NCI-H1105 (cell line): ENCODE measurements around the gene RASGRP2.

ENCODE experiments used
- DNase-seq: peaks from one replicate; lab custom pipeline; 2025; lab: John Stamatoyannopoulos, UW

Gene RASGRP2

GRCh38 chr11:64694821-64695365 is 49.0 kb downstream of the RASGRP2 start:
- peak; percentile 71 for DNase-seq

GRCh38 chr11:64694026-64694755 is 49.8 kb downstream of the RASGRP2 start:
- DNase-seq = no peak

- DNase-seq = no peak
These were observed 51.1 kb downstream of the RASGRP2 start for GRCh38 chr11:64692764-64693331.

GRCh38 chr11:64691543-64691942 is 52.4 kb downstream of the RASGRP2 start:
- no peak for DNase-seq

GRCh38 chr11:64690235-64690634 is 53.7 kb downstream of the RASGRP2 start:
- no peak for DNase-seq

- DNase-seq = peak; percentile 88
These were observed 55.4 kb downstream of the RASGRP2 start for GRCh38 chr11:64688534-64688982.

GRCh38 chr11:64687643-64688533 is 56.1 kb downstream of the RASGRP2 start:
- no peak for DNase-seq

- no peak for DNase-seq
These were observed 56.7 kb downstream of the RASGRP2 start for GRCh38 chr11:64687204-64687603.

- no peak for DNase-seq
These were observed 57.3 kb downstream of the RASGRP2 start for GRCh38 chr11:64686466-64687170.

GRCh38 chr11:64685536-64685935 is 58.4 kb downstream of the RASGRP2 start:
- DNase-seq = no peak

- peak; percentile 10 for DNase-seq
These were observed 59.6 kb downstream of the RASGRP2 start for GRCh38 chr11:64684357-64684756.

GRCh38 chr11:64681171-64681570 is 62.8 kb downstream of the RASGRP2 start:
- DNase-seq = no peak

- no peak for DNase-seq
These were observed 64.1 kb downstream of the RASGRP2 start for GRCh38 chr11:64679846-64680245.

- DNase-seq = no peak
These were observed 66.4 kb downstream of the RASGRP2 start for GRCh38 chr11:64677441-64678023.
